SIG-M5 treated with dmso at 0.1 percent for 504 hours (cell line): ENCODE results near the gene ALOX12.

Source experiments
- DNase-seq: peaks from one replicate; lab custom pipeline; 2025; ENCODE audit not compliant: unreplicated experiment; lab: John Stamatoyannopoulos, UW

ALOX12 gene

DNA sequence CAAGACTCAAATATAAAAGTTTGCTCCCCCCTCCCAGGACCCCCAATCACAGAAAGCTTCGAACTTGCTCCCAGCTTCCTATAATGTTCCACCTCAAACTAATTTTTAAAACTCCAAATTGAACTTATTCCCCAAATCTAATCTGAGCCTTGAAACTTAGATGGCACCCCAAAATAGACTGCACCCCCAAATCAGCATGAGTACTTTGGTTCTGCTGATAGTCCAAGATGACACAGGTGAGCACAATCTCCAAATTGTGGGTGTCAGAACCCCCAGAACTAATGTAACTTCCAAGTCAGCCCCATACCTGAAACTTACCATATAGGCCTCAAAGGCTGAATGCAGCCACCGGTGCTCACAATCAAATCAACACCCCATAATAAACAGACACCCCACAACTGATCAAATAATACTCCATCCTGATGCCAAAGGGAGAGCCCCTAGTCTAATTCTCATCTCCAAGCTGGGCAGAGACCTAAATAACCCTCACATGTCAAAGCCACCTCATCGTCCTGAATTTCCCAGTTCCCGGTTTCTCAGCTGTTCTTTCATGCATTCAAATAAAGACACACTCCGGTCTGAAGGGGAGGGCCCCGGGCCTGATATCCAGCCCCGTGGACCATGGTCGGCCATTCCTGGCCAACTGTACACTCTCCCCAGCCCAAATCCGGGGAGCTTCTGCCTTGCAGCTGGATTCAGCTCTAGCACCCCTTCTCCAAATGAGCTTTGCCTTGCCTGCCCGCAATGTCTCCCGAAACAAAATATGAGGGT, 25.2 kb downstream of the ALOX12 start:
- no peak for DNase-seq

DNA sequence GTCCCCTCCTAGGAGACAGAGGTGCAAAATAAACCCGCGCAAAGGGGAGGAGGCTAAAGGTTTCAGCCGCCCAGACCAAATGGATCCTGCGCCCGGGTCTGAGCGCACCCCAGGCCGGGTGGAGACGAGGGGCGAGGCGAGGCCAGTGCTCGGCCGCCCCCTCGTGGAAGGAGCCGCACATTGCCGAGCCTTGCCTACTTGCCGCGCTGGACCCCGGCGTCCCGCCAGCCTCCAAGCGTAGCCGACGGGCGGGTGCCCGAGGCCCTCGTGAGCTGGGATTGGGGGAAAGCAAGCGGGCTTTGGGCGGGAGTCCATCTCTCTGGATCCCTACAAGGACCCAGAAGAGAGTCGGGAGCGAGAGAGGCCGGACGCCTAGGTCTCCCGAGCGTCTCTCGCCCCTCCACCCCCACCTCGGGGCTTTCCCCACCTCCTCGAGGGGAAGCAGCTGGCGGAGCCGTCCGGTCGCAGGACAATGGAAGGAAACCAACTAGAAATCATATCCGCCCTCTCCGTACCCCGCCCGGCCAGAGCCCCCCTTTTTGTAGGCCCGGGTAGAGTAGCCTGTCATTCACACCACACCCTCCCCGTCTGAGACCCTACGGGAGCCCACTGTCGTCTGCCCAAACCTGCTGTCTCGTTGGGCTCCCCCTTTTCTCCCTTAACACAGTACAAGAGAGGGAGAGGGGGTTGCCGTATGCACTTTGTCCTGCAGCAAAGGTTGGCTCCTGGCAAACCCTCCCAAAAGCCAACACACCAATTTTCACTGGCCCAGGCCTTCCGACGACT, 26.3 kb downstream of the ALOX12 start:
- DNase-seq, result peak; percentile 63

DNA sequence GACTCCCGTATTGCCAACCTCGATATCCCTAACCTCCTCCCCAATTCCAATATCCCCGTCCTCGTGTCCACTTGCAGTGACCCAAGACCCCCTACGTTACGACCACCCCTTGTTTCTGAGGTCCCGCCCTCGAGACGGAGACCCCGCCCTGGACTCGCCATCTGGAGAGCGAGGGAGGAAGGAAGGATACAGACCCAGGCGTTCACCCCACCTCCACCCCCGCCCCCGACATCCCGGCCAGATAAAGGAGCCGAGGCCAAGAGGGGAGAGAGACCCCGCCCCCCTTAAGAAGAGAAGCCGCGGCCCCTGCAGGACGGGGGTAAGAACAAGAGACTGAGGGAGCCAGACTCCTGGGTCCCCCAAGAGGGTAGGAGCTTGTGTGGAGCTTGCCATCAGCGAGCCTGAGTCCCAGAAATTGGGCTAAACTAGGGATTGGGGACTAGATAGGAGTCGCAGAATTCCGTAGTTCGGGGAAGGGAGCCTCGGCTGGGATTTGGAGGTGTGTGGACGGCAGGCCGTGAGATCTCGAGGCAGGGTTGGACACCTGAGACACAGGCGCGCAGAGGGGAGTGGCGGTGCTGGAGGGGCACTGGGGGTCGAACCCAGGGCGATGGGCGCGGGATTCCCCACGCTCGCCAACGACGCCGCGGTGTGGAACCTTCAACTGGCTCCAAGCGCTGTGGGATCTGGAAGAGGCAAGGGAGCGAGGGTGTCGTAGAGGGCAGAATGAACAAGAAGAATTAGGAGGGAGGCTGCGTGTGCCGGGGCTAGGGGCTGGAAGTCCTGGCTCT, 27.1 kb downstream of the ALOX12 start, which contains the start of gene BCL6B:
Gene BCL6B, plus strand, starts transcription at position 270 of the 791 bp plus-strand sequence. CDS start 622 bp downstream, outside the sequence.
- DNase-seq, result no peak

DNA sequence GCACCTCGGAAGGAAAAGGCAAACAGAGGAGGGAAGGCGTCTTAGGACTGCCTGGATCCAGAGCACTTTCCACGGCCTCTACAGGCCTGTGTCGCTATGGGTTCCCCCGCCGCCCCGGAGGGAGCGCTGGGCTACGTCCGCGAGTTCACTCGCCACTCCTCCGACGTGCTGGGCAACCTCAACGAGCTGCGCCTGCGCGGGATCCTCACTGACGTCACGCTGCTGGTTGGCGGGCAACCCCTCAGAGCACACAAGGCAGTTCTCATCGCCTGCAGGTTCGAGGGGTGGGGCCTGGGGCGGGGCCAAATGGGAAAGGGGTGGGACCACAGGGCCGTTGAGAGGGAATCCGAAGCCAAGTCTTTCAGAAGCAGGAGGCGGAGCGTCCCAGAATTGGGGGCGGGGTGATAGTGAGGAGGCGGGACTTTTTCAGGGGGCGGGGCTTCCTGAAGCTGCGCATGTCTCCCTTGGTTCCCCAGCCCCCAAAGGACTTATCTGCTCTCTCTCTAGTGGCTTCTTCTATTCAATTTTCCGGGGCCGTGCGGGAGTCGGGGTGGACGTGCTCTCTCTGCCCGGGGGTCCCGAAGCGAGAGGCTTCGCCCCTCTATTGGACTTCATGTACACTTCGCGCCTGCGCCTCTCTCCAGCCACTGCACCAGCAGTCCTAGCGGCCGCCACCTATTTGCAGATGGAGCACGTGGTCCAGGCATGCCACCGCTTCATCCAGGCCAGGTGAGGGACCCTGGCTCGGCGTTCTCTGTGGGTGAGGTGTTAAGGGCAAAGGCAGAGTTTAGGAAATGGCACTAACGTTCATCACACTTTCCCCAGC, 27.9 kb downstream of the ALOX12 start:
- peak; percentile 59 for DNase-seq

DNA sequence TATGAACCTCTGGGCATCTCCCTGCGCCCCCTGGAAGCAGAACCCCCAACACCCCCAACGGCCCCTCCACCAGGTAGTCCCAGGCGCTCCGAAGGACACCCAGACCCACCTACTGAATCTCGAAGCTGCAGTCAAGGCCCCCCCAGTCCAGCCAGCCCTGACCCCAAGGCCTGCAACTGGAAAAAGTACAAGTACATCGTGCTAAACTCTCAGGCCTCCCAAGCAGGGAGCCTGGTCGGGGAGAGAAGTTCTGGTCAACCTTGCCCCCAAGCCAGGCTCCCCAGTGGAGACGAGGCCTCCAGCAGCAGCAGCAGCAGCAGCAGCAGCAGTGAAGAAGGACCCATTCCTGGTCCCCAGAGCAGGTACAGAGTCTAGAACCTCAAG, 28.5 kb downstream of the ALOX12 start:
- DNase-seq, result no peak

DNA sequence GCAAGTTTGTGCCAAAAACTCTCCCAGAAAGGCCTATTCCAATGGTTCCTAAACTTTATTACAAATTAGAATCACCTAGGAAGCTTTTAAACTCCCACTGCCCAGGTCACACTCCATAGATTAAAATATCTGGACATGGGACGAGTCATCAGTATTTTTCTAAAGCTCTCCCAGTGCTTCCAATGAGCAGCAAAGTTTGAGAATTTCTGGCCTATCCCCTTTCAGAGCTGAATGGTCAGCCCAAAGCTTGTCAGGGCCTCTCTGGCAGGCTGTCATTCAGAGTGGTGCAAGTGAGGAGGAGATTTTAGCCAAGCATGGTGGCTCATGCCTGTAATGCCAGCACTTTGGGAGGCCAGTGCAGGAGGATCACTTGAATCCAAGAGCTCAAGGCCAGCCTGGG, 29.4 kb downstream of the ALOX12 start:
- no peak for DNase-seq

DNA sequence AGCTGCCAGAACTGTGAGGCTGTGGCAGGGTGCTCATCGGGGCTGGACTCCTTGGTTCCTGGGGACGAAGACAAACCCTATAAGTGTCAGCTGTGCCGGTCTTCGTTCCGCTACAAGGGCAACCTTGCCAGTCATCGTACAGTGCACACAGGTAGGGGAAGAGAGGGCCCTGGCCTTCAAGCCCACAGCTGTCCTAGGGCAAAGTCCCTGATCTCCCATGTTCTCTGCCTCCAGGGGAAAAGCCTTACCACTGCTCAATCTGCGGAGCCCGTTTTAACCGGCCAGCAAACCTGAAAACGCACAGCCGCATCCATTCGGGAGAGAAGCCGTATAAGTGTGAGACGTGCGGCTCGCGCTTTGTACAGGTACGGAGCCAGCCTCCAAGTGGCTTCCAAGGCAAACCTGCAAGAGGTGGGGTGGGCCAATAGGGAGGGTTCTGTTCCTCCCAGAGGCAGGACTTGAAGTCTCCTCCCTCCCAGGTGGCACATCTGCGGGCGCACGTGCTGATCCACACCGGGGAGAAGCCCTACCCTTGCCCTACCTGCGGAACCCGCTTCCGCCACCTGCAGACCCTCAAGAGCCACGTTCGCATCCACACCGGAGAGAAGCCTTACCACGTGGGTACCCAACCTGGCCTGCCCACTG, 30.7 kb downstream of the ALOX12 start:
- DNase-seq, result no peak

DNA sequence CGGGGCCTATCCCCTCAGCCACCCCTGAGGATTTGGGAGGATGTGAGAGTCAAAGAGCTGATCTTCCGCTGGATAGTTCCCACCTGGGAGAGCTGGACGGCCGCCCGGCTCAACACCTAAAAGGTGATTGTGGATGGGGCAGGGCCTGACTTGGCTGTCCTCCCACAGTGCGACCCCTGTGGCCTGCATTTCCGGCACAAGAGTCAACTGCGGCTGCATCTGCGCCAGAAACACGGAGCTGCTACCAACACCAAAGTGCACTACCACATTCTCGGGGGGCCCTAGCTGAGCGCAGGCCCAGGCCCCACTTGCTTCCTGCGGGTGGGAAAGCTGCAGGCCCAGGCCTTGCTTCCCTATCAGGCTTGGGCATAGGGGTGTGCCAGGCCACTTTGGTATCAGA, 31.5 kb downstream of the ALOX12 start:
- DNase-seq, result no peak

DNA sequence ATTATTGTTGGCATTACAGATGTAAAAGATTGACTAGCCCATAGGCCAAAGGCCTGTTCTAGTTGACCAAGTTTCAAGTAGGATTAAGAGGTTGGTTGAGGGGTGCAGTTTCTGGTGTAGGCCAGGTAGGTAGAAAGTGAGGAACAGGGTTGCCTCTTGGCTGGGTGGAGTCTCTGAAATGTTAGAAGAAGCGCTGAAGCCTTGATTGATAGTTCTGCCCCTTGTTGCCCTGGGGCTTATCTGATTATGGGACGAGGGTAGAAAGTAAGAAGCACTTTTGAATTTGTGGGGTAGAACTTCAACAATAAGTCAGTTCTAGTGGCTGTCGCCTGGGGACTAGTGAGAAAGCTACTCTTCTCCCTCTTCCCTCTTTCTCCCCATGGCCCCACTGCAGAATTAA, 33.2 kb downstream of the ALOX12 start:
- no peak for DNase-seq

DNA sequence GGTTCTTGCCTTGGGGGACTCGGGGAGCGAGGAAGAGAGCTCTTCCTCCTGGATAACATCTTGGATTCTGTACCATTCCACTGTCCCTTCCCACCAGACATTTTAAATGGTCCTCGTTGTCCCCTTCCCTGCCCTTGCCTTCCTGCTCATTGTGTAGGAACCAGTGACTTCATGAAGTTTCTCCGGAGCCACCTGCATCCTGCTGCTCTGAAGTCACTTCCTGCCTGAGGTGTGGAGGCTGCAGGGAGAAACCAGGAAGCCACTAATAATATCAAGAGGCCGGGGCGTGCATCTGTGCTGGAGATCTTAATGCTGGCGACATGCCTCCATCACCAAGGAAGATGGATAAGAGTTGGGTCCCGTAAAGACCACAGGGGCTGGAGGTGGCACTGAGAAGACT, 33.8 kb downstream of the ALOX12 start:
- DNase-seq, result no peak

DNA sequence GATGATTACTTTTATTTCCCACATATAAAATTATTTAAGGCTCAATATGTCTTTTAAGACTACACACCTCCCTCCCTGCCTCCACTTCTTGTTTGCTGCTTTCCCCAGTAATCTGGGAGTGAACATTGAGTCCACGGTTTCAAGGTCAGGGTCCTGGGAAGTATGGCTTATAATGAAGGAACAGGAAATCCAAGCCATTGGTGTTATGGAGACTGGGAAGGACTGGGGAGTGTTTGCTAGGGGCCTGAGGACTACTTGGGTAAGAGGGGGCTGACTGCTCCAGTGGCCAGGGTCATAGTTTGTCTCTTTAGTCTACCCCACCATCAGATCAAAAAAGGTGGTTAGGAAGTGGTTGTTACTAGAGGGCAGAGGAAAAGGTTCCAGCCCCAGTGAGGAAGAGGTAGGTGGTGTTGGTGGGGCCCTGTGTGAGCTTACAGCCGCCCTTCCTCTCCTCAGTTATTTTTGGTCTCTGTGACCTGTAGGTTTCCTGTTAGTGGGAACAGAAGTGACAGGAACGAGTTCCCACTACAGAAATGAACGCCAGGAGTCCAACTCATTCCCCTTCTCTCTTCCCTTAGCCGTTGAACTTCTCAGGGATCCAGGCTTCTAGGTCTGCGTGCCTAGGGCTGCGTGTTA, 39.2 kb downstream of the ALOX12 start:
- peak; percentile 44 for DNase-seq

DNA sequence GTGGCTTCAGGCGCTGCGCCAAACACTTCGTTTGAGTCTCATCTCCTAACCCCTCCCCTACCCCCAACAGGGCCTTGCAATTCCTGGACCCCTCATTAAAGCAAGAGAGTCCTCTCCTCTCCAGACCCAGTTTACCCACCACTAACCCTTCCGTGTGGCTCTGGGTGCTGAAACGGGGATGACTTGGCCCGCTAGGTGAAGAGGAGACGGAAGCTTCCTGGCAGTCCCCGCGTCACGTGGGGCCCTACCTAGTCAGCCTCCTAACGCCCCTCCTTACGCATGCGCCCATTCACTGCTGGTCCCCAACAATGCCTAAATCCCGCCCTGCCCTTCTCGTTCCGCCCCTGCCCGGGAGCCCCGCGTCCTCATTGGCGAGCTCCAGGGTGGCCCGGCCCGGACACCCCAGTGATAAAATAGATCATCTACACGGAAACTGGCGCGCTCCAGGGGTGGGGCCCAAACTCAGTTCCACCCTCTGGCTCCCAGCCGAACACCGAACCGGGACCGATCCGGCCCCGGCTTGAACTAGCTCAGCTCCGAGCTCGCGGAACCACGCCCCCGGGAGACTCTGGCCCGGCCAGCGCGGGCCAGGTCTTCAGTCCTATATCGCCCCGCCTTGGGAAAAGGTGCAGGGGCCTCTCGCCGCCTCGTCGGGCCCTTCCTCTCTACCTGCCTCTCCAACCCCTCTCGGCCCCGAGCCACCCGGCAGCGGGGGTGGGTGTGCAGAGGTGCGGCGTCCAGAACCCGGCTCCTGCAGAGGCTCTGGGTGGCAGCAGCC, 39.9 kb downstream of the ALOX12 start, which contains the start of gene SLC16A13:
Gene SLC16A13, plus strand, starts transcription at position 425 of the 778 bp plus-strand sequence. CDS start 368 bp downstream, outside the sequence.
- peak; percentile 97 for DNase-seq

DNA sequence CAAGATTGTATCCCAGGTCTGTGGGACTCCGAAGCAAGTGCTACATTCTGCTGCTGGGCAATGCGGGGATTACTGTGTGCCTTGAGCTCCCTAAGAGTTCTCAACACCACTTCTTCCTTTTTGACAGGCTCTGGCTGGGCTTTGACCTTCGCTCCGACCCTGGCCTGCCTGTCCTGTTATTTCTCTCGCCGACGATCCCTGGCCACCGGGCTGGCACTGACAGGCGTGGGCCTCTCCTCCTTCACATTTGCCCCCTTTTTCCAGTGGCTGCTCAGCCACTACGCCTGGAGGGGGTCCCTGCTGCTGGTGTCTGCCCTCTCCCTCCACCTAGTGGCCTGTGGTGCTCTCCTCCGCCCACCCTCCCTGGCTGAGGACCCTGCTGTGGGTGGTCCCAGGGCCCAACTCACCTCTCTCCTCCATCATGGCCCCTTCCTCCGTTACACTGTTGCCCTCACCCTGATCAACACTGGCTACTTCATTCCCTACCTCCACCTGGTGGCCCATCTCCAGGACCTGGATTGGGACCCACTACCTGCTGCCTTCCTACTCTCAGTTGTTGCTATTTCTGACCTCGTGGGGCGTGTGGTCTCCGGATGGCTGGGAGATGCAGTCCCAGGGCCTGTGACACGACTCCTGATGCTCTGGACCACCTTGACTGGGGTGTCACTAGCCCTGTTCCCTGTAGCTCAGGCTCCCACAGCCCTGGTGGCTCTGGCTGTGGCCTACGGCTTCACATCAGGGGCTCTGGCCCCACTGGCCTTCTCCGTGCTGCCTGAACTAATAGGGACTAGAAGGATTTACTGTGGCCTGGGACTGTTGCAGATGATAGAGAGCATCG, 42.4 kb downstream of the ALOX12 start:
- DNase-seq, result no peak

DNA sequence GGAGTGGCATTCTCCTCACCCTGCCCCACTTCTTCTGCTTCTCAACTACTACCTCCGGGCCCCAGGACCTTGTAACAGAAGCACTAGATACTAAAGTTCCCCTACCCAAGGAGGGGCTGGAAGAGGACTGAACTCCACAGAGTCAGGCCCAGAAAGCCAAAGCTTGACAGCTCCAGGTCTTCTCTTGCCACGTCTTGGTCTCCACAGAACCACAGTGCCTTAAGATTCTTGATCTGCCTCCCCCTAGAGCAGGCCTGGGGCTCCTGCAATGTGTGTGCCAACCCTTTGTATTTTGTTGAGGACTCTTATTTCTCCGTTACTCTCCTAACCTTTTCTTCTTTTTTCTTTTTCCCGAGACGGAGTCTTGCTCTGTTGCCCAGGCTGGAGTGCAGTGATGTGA, 44.0 kb downstream of the ALOX12 start:
- DNase-seq, result no peak

DNA sequence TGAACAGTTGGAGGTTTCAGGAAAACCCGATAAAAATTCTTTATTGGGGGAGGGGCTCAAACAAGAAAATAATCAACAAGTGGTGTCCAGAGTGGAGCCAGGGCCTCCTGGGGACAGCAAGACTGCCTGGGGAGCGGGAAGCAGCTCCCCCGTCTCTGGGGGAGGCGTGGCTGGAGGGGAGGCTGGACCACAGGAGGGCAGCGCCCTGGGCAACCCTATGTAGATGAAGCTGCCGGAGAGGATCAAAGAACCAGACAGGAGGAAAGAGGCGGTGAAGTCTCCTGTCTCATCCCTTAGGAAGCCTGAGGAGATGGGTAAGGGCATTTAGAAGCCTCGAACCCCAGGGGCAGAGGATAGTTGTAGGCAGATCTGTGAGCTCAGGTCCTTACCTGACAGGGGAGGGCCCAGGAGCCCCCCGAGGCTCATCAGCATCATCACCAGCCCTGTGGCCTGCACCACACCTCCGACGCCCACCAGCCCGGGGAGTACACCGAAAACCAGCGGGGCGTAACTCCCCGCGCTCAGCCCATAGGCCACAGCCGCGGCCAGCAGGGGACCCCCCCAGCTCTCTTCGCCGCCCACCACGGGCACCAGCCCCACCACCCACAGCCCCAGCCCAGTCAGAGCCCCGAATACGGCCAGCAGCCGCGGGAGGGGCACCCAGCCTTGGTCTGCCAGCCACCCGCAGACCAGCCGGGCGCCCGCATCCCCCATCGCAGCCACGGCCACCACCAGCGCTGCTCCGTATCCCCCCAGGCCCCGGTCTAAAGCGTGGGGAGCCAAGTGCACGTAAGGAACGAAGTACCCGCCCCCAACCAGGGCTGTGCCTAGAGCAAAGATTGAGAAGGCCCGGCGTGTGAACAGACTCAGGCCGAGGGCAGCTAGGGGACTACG, 46.0 kb downstream of the ALOX12 start:
- DNase-seq, result no peak

DNA sequence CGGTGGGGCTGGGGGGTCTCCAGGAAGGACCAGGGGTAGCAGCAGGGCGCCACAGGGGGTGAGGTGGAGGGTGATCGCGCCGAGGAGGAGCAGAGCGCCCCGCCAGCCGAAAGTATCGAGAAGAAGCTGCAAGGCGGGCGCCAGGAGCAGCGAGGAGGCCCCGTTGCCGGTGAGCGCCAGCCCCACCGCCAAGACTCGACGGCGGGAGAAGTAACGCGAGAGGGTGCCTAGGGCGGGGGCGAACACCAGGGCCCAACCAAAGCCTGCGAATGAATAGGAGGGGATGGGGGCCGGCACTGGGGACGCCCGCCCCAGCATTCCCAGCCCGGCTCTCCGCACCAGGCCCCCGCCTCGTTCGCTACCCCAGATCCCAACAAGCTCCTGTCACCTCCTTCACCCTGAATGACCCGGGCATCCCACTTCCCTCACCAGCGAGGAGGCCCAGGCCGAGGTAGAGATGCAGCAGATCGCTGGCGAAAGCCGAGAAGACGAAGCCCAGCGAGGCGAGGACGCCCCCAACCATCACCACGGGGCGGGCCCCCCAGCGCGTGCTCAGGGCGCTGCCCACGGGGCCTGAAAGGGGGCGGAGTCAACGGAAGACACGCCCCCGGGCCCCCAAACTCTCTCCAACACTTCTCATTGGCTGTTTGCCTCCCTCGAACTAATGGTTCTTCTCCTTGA, 46.8 kb downstream of the ALOX12 start:
- DNase-seq, result no peak

DNA sequence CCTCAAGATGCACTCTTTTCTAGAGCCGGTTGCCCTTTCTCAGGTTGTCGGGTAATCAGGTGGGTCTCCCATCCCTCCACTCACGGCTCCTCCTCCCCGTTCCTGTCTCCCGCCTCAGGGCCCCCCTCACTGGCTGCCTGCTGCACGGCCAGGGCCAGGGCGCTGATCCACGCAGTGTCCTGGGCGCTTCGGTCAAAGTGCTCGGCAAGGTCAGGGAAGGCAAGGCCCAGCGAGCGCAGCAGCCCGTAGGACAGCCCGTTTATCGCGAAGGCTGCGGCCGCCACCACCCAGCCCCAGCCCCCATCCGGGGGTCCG, 47.3 kb downstream of the ALOX12 start:
- DNase-seq, result no peak
